Neural crest cell (in vitro differentiated cells): ENCODE measurements around the gene ERC1. TPM values are rescaled to one million over a fixed set of nuclear protein-coding genes. Genes with fewer than 3 reads are reported as not detected.
"Not testable (repeated sequence)": the region's sequence is repeated elsewhere in the genome, so short reads cannot be mapped to it uniquely, and the experiment has no call there.

Experiments used
- DNase-seq: peaks from one replicate; pipeline ENCODE4 v3.0.0; 2021; ENCODE audit warnings: low read depth, mixed read lengths, low spot score
- H3K27ac Mint-ChIP-seq: one replicate; pipeline ENCODE4 v1.8.0; 2021; ENCODE audit warnings: mild to moderate bottlenecking, mixed read lengths; ENCODE audit not compliant: unreplicated experiment
- H3K27me3 Mint-ChIP-seq: 2 replicates; pipeline ENCODE4 v1.8.0; 2021; ENCODE audit warnings: low read depth, mild to moderate bottlenecking, mixed read lengths
- H3K36me3 Mint-ChIP-seq: 2 replicates; pipeline ENCODE4 v1.8.0; 2021; ENCODE audit warnings: low read depth, mild to moderate bottlenecking, mixed read lengths
- H3K4me1 Mint-ChIP-seq: 2 replicates; pipeline ENCODE4 v1.8.0; 2021; ENCODE audit warnings: mixed read lengths
- H3K4me3 Mint-ChIP-seq: one replicate; pipeline ENCODE4 v1.8.0; 2021; ENCODE audit warnings: mild to moderate bottlenecking, mixed read lengths
- H3K9me3 Mint-ChIP-seq: 2 replicates; pipeline ENCODE4 v1.8.0; 2021; ENCODE audit warnings: mixed read lengths
- total RNA-seq: library from RNA; stranded (reverse); gene quantifications from 2 replicates; pipeline ENCODE4 v1.2.1, GENCODE V29; 2021
- TF ChIP-seq, protein P1 (sequence below): fragments of 200-600 bp; sonication (generic); conservative IDR thresholded peaks from 2 replicates; pipeline ENCODE4 v1.5.0; 2021; ENCODE audit warnings: antibody characterized with exemption, mild to moderate bottlenecking

Gene ERC1
- total RNA-seq, 1 donor from 2014 or later: 38.9 TPM

DNA sequence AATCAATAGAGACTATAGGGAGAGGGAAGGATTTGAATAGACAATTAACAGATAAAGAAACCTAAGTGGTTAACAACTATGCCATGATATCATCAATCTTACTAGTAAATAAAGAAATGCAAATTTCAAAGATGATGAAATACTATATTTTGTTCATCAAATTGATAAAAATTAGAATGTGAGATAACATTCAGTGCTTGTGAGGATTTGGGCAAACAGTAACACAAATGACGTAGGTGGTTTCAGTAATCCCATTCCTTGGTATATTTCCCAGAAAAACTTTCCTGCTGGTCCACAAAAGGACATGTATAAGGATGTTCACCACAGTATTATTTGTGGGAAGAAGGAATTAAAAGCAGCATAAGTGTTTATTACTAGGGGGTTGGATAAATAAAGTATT lies 136.0 kb downstream of the ERC1 start:
- Mint-ChIP-seq H3K4me3 (no peak overlapping the region), H3K4me1 (no peaks in the 10 kb centered on the region), H3K27ac (no peak overlapping the region), H3K27me3 (no peaks in the 10 kb centered on the region), H3K36me3 (peaks cover 3% of the 10 kb centered on the region), H3K9me3 (no peaks in the 10 kb centered on the region)
- no peak for DNase-seq
- TF ChIP-seq, protein P1, sequence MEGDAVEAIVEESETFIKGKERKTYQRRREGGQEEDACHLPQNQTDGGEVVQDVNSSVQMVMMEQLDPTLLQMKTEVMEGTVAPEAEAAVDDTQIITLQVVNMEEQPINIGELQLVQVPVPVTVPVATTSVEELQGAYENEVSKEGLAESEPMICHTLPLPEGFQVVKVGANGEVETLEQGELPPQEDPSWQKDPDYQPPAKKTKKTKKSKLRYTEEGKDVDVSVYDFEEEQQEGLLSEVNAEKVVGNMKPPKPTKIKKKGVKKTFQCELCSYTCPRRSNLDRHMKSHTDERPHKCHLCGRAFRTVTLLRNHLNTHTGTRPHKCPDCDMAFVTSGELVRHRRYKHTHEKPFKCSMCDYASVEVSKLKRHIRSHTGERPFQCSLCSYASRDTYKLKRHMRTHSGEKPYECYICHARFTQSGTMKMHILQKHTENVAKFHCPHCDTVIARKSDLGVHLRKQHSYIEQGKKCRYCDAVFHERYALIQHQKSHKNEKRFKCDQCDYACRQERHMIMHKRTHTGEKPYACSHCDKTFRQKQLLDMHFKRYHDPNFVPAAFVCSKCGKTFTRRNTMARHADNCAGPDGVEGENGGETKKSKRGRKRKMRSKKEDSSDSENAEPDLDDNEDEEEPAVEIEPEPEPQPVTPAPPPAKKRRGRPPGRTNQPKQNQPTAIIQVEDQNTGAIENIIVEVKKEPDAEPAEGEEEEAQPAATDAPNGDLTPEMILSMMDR: no peak

DNA sequence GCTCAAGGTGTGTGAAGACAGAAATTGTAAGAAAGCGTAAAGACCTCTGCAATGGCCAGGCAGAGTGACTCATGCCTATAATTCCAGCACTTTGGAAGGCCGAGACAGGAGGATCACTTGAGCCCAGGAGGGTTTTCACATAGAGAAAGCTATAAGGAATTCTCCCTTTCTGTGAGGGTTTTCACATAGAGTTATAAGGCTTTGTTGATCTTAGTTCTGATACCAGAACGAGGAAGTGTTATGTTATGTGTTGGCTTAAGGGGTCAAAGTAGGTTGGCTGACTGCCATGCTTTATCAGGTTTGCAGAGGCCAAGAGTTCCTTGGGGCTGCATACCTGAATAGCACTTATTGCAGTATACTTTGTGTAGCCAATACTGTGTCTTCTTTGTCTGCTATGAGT lies 139.1 kb downstream of the ERC1 start:
- no peak overlapping the region for H3K4me3 Mint-ChIP-seq
- no peaks in the 10 kb centered on the region for H3K9me3 Mint-ChIP-seq
- H3K27ac Mint-ChIP-seq: no peak overlapping the region
- DNase-seq: no peak
- TF ChIP-seq, protein P1: no peak
- H3K4me1 Mint-ChIP-seq: no peaks in the 10 kb centered on the region
- peaks cover 3% of the 10 kb centered on the region for H3K36me3 Mint-ChIP-seq
- H3K27me3 Mint-ChIP-seq: no peaks in the 10 kb centered on the region

DNA sequence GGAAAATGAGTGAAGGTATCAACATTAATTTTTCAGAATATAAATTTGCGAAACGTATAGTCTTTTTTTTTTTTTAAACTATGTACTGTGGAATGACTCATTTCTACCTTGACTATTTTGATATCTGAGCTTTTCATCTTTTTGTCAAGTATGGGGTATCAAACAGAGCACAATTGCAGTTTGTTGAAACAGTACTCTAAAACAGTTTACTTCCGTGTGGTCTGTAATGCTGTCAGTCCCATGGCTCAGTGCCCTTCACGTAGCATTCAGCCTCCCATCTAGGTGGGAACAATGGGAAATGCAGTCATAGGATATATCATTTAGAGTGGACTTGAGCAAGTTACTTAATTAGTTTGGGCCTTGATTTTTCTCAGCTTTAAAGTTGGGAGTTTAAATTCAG lies 139.5 kb downstream of the ERC1 start:
- DNase-seq: no peak
- TF ChIP-seq, protein P1: no peak
- Mint-ChIP-seq H3K4me1 (no peaks in the 10 kb centered on the region), H3K36me3 (peaks cover 3% of the 10 kb centered on the region), H3K4me3 (no peak overlapping the region), H3K27ac (no peak overlapping the region), H3K9me3 (no peaks in the 10 kb centered on the region), H3K27me3 (no peaks in the 10 kb centered on the region)

DNA sequence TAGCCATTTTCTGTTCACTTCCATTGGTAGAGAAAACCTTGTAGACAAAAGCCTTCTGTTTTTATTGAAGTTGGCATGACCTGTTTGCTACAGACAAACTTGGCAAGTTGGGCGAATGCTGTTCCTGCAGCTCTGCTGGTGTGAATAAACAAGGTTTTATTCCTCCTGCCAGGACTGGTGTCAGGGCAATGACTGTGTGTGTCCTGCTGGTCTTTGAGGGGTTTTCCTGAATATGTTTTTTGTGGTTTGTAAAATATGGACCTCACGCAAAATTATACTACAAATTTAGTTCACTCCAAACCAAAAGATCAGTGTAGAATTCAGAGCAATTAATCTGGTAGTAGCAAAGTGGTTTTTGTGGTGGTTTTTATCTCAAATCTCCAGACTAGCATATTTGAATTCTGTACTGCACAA lies 140.8 kb downstream of the ERC1 start:
- Mint-ChIP-seq H3K36me3 (no peaks in the 10 kb centered on the region), H3K4me3 (no peak overlapping the region), H3K27ac (no peak overlapping the region), H3K27me3 (no peaks in the 10 kb centered on the region), H3K4me1 (no peaks in the 10 kb centered on the region), H3K9me3 (no peaks in the 10 kb centered on the region)
- no peak for DNase-seq
- TF ChIP-seq, protein P1: no peak

DNA sequence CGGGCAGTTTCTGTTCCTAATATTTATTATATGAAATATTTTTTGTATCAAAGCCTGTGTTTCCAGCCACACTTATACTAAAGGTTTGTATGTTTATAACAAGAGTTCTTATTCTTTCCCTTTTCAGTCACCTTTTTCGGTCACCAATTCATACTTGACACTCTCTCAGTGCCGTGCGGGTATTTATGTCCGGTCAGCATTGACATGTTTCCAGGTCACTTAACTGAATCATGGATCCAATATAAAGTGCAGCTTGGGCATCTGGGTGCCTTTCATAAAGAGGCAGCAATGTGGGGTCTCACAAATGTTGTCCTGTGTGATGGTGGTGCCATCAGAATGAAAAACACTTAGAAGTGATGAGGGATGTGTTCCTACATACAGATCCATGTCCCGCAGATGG lies 141.3 kb downstream of the ERC1 start:
- DNase-seq: no peak
- Mint-ChIP-seq H3K4me1 (no peaks in the 10 kb centered on the region), H3K27me3 (no peaks in the 10 kb centered on the region), H3K27ac (no peak overlapping the region), H3K36me3 (no peaks in the 10 kb centered on the region), H3K4me3 (no peak overlapping the region), H3K9me3 (no peaks in the 10 kb centered on the region)
- TF ChIP-seq, protein P1: no peak

DNA sequence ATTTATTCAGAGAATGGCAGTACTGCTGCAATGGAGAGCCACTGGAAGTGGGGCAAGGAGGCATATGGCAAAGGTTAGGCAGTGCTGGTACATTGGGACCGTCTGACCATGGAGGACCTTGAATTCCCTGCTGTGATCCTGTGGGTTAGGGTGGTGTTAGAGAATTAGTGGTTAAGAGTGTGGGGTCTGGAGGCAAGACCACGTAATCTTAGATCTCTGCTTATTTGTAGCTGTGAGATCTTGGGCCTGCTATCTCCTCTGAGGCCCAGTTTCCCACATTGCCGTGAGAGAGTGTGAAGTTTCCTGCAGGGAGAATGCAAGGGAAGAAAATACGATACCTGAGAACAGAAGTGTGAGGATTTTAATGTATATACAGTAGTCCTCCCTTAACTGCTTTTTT lies 147.7 kb downstream of the ERC1 start:
- Mint-ChIP-seq H3K27ac (no peak overlapping the region), H3K27me3 (no peaks in the 10 kb centered on the region), H3K36me3 (no peaks in the 10 kb centered on the region), H3K4me3 (no peak overlapping the region), H3K4me1 (no peaks in the 10 kb centered on the region), H3K9me3 (no peaks in the 10 kb centered on the region)
- DNase-seq: no peak
- TF ChIP-seq, protein P1: no peak

DNA sequence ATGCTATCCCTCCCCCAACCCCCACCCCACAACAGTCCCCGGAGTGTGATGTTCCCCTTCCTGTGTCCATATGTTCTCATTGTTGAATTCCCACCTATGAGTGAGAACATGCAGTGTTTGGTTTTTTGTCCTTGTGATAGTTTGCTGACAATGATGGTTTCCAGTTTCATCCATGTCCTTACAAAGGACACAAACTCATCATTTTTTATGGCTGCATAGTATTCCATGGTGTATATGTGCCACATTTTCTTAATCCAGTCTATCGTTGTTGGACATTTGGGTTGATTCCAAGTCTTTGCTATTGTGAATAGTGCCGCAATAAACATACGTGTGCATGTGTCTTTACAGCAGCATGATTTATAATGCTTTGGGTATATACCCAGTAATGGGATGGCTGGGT lies 155.7 kb downstream of the ERC1 start:
- H3K36me3 Mint-ChIP-seq, H3K4me3 Mint-ChIP-seq, H3K9me3 Mint-ChIP-seq, H3K27ac Mint-ChIP-seq, H3K4me1 Mint-ChIP-seq, DNase-seq, H3K27me3 Mint-ChIP-seq: not testable (repeated sequence)
